Ureter (tissue), 1 donor: ENCODE measurements around the gene FER1L5. TPM values are rescaled to one million over a fixed set of nuclear protein-coding genes. Genes with fewer than 3 reads are reported as not detected.
A peak's percentile ranks its signal among the peaks of the same experiment; 100 is the strongest.

Experiments used
- DNase-seq: peaks from one replicate; pipeline ENCODE4 v3.0.0-alpha.2; 2020; ENCODE audit warnings: low spot score
- total RNA-seq: library from RNA; stranded (reverse); gene quantifications from one replicate; pipeline ENCODE4 v1.2.4, GENCODE V29; 2023
- donor health status: DM: yes; HTN: yes; CAD: no.

The FER1L5 gene
- total RNA-seq, 1 donor from 2014 or later: 1.1 TPM

DNA sequence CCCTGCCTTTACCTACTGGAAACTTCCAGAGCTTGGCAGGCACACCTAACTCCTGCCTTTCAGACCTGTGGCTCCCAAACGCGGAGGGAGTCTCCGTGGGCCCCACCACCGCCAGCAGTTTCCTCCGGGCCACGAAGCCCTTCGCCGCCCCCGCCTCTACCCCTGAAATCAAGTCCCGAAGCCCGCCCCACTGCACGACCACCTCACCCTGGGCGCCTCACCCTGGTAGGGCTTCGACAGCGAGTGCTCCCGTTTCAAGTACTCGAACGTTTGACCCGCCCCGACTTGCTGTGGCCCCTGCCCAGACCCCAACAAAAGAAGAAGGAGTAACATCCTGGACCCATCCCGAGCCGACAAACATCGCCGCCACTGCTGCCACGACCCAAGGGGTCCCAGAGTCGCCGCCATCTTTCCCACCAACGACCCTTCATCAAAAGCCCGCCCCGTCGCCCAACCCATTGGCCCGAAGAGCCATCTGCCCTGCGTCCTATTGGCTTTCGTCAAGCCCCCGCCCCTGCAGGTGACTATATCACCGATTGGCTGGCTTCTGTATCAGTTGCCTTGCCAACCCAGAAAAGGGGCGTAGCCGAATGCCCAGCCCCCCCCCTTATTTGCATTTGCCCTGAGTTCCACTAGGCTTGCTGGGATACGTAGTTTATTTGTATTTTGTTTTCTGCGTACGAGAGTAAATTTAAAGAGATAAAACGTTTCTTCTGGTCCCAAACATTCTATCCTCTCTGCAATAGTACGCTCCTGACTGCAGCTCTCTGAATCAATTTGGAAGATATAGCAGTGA lies 97.3 kb downstream of the FER1L5 start, which contains the start of gene LMAN2L:
Gene LMAN2L, minus strand, starts transcription at position 432 of the 796 bp plus-strand sequence. Its CDS starts 24 bp downstream, at position 408.
- DNase-seq: peak; percentile 98

DNA sequence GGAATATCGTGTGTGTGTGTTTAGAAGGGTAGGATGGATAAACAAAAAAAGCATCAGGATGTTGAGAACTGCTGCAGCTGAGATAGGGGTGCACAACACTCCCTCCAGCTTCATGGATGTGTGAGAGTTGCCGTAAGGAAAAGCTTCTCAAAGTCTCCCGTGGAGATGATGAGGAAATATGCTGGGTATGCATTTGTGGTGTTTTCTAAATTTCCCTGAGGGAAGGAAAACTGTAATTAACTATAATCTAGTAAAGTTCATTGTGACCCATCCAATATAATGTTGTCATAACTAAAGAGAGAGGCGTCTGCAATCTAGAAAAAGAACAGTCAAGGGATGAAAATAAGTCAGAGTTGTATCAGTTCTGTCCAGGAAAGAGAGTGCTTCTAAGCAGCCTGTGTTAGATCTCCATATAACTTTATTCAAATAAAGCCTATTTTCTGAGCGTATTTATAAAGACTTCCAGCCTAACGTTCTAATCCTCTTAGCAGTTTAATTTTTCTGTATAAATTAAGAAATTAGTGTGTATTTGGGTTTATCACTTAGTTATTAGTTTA lies 104.6 kb downstream of the FER1L5 start:
- no peak for DNase-seq

DNA sequence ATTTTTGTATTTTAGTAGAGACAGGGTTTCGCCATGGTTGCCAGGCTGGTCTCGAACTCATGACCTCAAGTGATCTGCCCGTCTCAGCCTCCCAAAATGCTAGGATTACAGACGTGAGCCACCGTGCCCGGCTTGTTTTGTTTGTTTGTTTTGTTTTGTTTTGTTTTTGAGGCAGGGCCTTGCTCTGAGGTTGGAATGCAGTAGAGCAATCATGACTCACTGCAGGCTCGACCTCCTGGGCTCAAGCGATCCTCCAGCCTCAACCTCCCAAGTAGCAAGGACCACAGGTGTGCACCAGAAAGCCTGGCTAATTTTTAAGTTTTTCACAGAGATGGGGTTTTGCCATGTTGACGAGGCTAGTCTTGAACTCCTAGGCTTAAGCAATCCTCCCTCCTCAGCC lies 109.2 kb downstream of the FER1L5 start:
- no peak for DNase-seq

- no peak for DNase-seq
Observed at GRCh38 chr2:96753661-96754282, 111.2 kb downstream of the FER1L5 start.

DNA sequence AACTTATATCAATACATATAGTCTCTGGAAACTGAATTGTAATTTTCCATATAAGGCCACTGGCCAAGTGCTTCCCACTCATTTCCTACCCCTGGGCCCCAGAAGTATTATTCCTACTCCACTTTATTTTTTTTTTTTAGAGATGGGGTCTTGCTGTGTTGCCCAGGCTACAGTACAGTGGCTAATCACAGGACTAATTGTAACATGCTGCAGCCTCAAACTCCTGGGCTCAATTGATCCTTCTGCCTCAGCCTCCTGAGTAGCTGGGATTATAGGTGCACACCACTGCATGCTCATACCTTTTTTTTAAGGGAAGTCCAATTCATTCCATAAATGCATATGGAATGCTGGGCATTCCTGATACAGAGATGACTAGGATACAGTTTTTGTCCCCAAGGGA lies 111.8 kb downstream of the FER1L5 start:
- no peak for DNase-seq

Other genes with a start within 250 kb of the FER1L5 start
- gene NEURL3, start 137.4 kb upstream of the FER1L5 start, total RNA-seq: 0.70 TPM
- gene ARID5A, start 106.0 kb upstream of the FER1L5 start, total RNA-seq: 36.6 TPM
- 57.2 TPM for gene KANSL3, start 4.5 kb upstream of the FER1L5 start, total RNA-seq
- 19.1 TPM for gene LMAN2L, start 97.3 kb downstream of the FER1L5 start, total RNA-seq
- 16.0 TPM for gene CNNM4, start 118.1 kb downstream of the FER1L5 start, total RNA-seq
- 18.9 TPM for gene CNNM3, start 173.5 kb downstream of the FER1L5 start, total RNA-seq
- gene ANKRD23, start 201.3 kb downstream of the FER1L5 start, total RNA-seq: 10.2 TPM
- 13.0 TPM for gene ANKRD39, start 215.3 kb downstream of the FER1L5 start, total RNA-seq
- gene SEMA4C, start 227.3 kb downstream of the FER1L5 start, total RNA-seq: 58.0 TPM